Karpas-422 (cell line): Measurements from ENCODE around the gene CTSW. TPM values are rescaled to one million over a fixed set of nuclear protein-coding genes. Genes with fewer than 3 reads are reported as not detected.

Experiments used
- DNase-seq: peaks from one replicate; pipeline ENCODE4 v3.0.0-alpha.2; 2015
- H2AFZ ChIP-seq: fragments of 200-600 bp; sonication (generic); 2 replicates; pipeline ENCODE4 v1.6.1; 2014; ENCODE audit warnings: antibody characterized with exemption, low read length, mixed read lengths
- H3K27ac ChIP-seq: fragments of 200-600 bp; sonication (generic); 2 replicates; pipeline ENCODE4 v1.5.1; 2014; ENCODE audit warnings: mild to moderate bottlenecking, low read length, moderate library complexity
- H3K27me3 ChIP-seq: fragments of 200-600 bp; sonication (generic); 2 replicates; pipeline ENCODE4 v1.6.1; 2014; ENCODE audit warnings: low read length, mixed read lengths
- H3K36me3 ChIP-seq: fragments of 200-600 bp; sonication (generic); 2 replicates; pipeline ENCODE4 v1.6.1; 2014; ENCODE audit warnings: low read length, mixed read lengths; ENCODE audit not compliant: insufficient read depth
- H3K4me1 ChIP-seq: fragments of 200-600 bp; sonication (generic); 2 replicates; pipeline ENCODE4 v1.6.1; 2014; ENCODE audit warnings: mild to moderate bottlenecking, low read length, mixed read lengths
- H3K4me2 ChIP-seq: fragments of 200-600 bp; sonication (generic); 2 replicates; pipeline ENCODE4 v1.6.1; 2014; ENCODE audit warnings: low read length, low read depth, mild to moderate bottlenecking; ENCODE audit not compliant: poor library complexity, severe bottlenecking
- H3K4me3 ChIP-seq: fragments of 200-600 bp; sonication (generic); 2 replicates; pipeline ENCODE4 v1.5.1; 2014; ENCODE audit warnings: mild to moderate bottlenecking, antibody characterized with exemption, low read length, mixed read lengths
- H3K79me2 ChIP-seq: fragments of 200-600 bp; sonication (generic); 2 replicates; pipeline ENCODE4 v1.6.1; 2014; ENCODE audit warnings: mild to moderate bottlenecking, low read length, mixed read lengths
- H3K9ac ChIP-seq: fragments of 200-600 bp; sonication (generic); 2 replicates; pipeline ENCODE4 v1.6.0; 2014; ENCODE audit warnings: low read length
- H3K9me2 ChIP-seq: fragments of 200-600 bp; sonication (generic), shearing (Covaris generic); replicated peaks from 2 replicates; pipeline ENCODE4 v1.6.0; 2014; ENCODE audit warnings: mild to moderate bottlenecking, low read length, moderate library complexity; ENCODE audit not compliant: insufficient read depth
- H3K9me3 ChIP-seq: fragments of 300-700, 200-600 bp; sonication (generic); 2 replicates; pipeline ENCODE4 v1.6.1; 2014; ENCODE audit warnings: low read length, mixed read lengths
- H4K20me1 ChIP-seq: fragments of 200-600 bp; sonication (generic); 2 replicates; pipeline ENCODE4 v1.6.1; 2014; ENCODE audit warnings: mild to moderate bottlenecking, antibody characterized with exemption, low read length, low read depth; ENCODE audit not compliant: insufficient read depth
- total RNA-seq: library from RNA; depleted of rRNA; stranded (reverse); fragments of >200 nt; shearing (Covaris generic); gene quantifications from 2 replicates; pipeline ENCODE4 v1.2.3, GENCODE V29; 2014; ENCODE audit warnings: low replicate concordance

The CTSW gene
- total RNA-seq, 1 experiment from 2014 or later: not detected

- Histone ChIP-seq H3K4me1 (peaks cover 47% of the 10 kb centered on the region), H3K4me3 (no peak overlapping the region), H4K20me1 (no peaks in the 10 kb centered on the region; the same call in 1 of the 2 replicates), H3K9me2 (no peaks in the 10 kb centered on the region), H3K27me3 (no peaks in the 10 kb centered on the region), H3K9ac (no peak overlapping the region; the same call in 1 of the 2 replicates), H3K27ac (no peak overlapping the region), H3K36me3 (peaks cover 25% of the 10 kb centered on the region), H3K4me2 (no peak overlapping the region), H3K79me2 (peaks cover 22% of the 10 kb centered on the region), H3K9me3 (no peaks in the 10 kb centered on the region), H2AFZ (no peak overlapping the region)
- DNase-seq: peak; percentile 54
These were observed 5.6 kb downstream of the CTSW start for GRCh38 chr11:65885231-65885630.

- no peak overlapping the region; the same call in 1 of the 2 replicates for H3K9ac ChIP-seq
- peak overlapping the region; percentile 100 for H3K4me2 ChIP-seq
- H3K4me1 ChIP-seq: peaks cover 48% of the 10 kb centered on the region
- H3K9me2 ChIP-seq: no peaks in the 10 kb centered on the region
- H3K36me3 ChIP-seq: peaks cover 25% of the 10 kb centered on the region
- H2AFZ ChIP-seq: no peak overlapping the region
- no peaks in the 10 kb centered on the region for H3K9me3 ChIP-seq
- H3K4me3 ChIP-seq: no peak overlapping the region
- H3K27me3 ChIP-seq: no peaks in the 10 kb centered on the region
- H3K79me2 ChIP-seq: peaks cover 24% of the 10 kb centered on the region
- no peak for DNase-seq
- H4K20me1 ChIP-seq: no peaks in the 10 kb centered on the region; the same call in 1 of the 2 replicates
- no peak overlapping the region for H3K27ac ChIP-seq
These were observed 6.3 kb downstream of the CTSW start for GRCh38 chr11:65885808-65886536.

GRCh38 chr11:65886826-65887722 is 7.4 kb downstream of the CTSW start:
- H3K9ac ChIP-seq: peak overlapping the region; percentile 94
- H4K20me1 ChIP-seq: peaks cover 5% of the 10 kb centered on the region; the same call in 1 of the 2 replicates
- no peak for DNase-seq
- H3K4me2 ChIP-seq: peak overlapping the region; percentile 100
- H3K9me2 ChIP-seq: no peaks in the 10 kb centered on the region
- peaks cover 54% of the 10 kb centered on the region for H3K4me1 ChIP-seq
- peaks cover 25% of the 10 kb centered on the region for H3K36me3 ChIP-seq
- H3K9me3 ChIP-seq: no peaks in the 10 kb centered on the region
- peak overlapping the region; percentile 30; the same call in 1 of the 2 replicates for H3K27ac ChIP-seq
- no peak overlapping the region for H2AFZ ChIP-seq
- peaks cover 35% of the 10 kb centered on the region for H3K79me2 ChIP-seq
- no peaks in the 10 kb centered on the region for H3K27me3 ChIP-seq
- H3K4me3 ChIP-seq: peak overlapping the region; percentile 95

- Histone ChIP-seq H3K4me1 (peaks cover 61% of the 10 kb centered on the region), H4K20me1 (peaks cover 8% of the 10 kb centered on the region; the same call in 1 of the 2 replicates), H3K9me2 (no peaks in the 10 kb centered on the region), H3K79me2 (peaks cover 35% of the 10 kb centered on the region), H3K36me3 (peaks cover 25% of the 10 kb centered on the region), H3K9me3 (no peaks in the 10 kb centered on the region), H3K9ac (peak overlapping the region; percentile 94), H3K27ac (peak overlapping the region; percentile 30; the same call in 1 of the 2 replicates), H3K4me2 (peak overlapping the region; percentile 100), H3K27me3 (no peaks in the 10 kb centered on the region), H2AFZ (peak overlapping the region; percentile 89; the same call in 1 of the 2 replicates), H3K4me3 (peak overlapping the region; percentile 95)
- DNase-seq: peak; percentile 68
These were observed 8.1 kb downstream of the CTSW start for GRCh38 chr11:65887723-65888162.

GRCh38 chr11:65888163-65888814 is 8.7 kb downstream of the CTSW start, which contains the start of gene FIBP:
Gene FIBP (minus strand): TSS chr11:65888471. CDS start chr11:65888418, 53 bp downstream.
- peaks cover 66% of the 10 kb centered on the region for H3K4me1 ChIP-seq
- H3K9ac ChIP-seq: peak within 1 kb of the TSS; percentile 94
- no peaks in the 10 kb centered on the region for H3K27me3 ChIP-seq
- H2AFZ ChIP-seq: peak within 1 kb of the TSS; percentile 95
- DNase-seq: peak; percentile 98
- peak within 1 kb of the TSS; percentile 64 for H3K27ac ChIP-seq
- H3K9me2 ChIP-seq: no peaks in the 10 kb centered on the region
- peak within 1 kb of the TSS; percentile 100 for H3K4me2 ChIP-seq
- H3K4me3 ChIP-seq: peak within 1 kb of the TSS; percentile 95
- peaks cover 21% of the 10 kb centered on the region for H3K36me3 ChIP-seq
- no peaks in the 10 kb centered on the region for H3K9me3 ChIP-seq
- H4K20me1 ChIP-seq: peaks cover 8% of the 10 kb centered on the region; the same call in 1 of the 2 replicates
- peaks cover 35% of the 10 kb centered on the region for H3K79me2 ChIP-seq

GRCh38 chr11:65890324-65891218 is 10.9 kb downstream of the CTSW start, which contains the start of gene CCDC85B:
Gene CCDC85B (plus strand): TSS chr11:65890673. CDS start chr11:65890784, 111 bp downstream.
- peaks cover 8% of the 10 kb centered on the region; the same call in 1 of the 2 replicates for H4K20me1 ChIP-seq
- H3K9me3 ChIP-seq: no peaks in the 10 kb centered on the region
- no peaks in the 10 kb centered on the region for H3K9me2 ChIP-seq
- H3K79me2 ChIP-seq: peaks cover 35% of the 10 kb centered on the region
- peaks cover 8% of the 10 kb centered on the region; the same call in 1 of the 2 replicates for H3K36me3 ChIP-seq
- peaks cover 66% of the 10 kb centered on the region for H3K4me1 ChIP-seq
- H2AFZ ChIP-seq: peak within 1 kb of the TSS; percentile 95; the same call in 1 of the 2 replicates
- H3K27ac ChIP-seq: peak within 1 kb of the TSS; percentile 64
- peak; percentile 98 for DNase-seq
- H3K27me3 ChIP-seq: no peaks in the 10 kb centered on the region
- H3K9ac ChIP-seq: peak within 1 kb of the TSS; percentile 97
- peak within 1 kb of the TSS; percentile 96 for H3K4me3 ChIP-seq
- H3K4me2 ChIP-seq: peak within 1 kb of the TSS; percentile 100
